ENCODE measurements around the gene AP4M1. TPM values are rescaled to one million over a fixed set of nuclear protein-coding genes. Genes with fewer than 3 reads are reported as not detected.

The AP4M1 gene
- total and polyA plus RNA-seq, 9 of the 15 experiments (the other 6 are each of a cell fraction or from before 2014, with no cell fraction given): 1.3 to 30.9 (median 14.1) TPM

DNA sequence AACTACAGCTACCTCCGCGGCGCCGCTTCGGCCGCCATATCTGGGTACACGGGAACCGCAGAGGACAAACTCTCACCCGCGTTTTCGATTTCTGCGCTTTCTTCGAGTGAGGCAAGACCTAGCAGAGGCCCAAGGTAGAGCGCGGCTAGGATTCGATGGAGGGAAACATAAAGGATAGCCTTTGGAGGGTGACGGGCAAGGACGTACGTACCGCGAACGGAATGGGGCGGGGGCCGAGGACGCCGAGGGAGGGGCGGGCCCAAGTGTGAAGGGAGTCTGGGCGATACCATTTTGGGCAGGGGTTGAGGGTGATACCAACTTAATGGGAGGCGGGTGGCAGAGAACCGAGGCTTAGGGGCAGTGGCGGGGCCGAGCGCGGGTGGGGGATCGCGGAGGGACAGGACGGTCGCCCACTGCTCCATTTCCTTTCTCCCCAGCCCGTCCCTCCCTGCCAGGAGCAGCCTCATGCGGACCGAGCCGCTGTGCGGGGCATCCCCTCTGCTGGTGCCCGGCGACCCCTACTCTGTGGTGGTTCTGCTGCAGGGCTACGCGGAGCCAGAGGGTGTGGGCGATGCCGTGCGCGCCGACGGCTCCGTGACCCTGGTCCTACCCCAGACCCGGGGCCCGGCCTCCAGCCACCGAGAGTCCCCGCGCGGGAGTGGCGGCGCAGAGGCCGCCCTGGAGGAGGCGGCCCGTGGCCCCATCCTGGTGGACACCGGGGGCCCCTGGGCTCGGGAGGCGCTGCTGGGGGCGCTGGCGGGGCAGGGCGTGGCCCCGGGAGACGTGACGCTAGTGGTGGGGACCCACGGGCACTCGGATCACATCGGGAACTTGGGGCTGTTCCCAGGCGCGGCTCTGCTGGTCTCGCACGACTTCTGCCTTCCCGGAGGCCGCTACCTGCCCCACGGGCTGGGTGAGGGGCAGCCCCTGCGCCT, 25.8 kb downstream of the AP4M1 start, which contains the start of gene MBLAC1 (continued):
- TF ChIP-seq, protein P1, sequence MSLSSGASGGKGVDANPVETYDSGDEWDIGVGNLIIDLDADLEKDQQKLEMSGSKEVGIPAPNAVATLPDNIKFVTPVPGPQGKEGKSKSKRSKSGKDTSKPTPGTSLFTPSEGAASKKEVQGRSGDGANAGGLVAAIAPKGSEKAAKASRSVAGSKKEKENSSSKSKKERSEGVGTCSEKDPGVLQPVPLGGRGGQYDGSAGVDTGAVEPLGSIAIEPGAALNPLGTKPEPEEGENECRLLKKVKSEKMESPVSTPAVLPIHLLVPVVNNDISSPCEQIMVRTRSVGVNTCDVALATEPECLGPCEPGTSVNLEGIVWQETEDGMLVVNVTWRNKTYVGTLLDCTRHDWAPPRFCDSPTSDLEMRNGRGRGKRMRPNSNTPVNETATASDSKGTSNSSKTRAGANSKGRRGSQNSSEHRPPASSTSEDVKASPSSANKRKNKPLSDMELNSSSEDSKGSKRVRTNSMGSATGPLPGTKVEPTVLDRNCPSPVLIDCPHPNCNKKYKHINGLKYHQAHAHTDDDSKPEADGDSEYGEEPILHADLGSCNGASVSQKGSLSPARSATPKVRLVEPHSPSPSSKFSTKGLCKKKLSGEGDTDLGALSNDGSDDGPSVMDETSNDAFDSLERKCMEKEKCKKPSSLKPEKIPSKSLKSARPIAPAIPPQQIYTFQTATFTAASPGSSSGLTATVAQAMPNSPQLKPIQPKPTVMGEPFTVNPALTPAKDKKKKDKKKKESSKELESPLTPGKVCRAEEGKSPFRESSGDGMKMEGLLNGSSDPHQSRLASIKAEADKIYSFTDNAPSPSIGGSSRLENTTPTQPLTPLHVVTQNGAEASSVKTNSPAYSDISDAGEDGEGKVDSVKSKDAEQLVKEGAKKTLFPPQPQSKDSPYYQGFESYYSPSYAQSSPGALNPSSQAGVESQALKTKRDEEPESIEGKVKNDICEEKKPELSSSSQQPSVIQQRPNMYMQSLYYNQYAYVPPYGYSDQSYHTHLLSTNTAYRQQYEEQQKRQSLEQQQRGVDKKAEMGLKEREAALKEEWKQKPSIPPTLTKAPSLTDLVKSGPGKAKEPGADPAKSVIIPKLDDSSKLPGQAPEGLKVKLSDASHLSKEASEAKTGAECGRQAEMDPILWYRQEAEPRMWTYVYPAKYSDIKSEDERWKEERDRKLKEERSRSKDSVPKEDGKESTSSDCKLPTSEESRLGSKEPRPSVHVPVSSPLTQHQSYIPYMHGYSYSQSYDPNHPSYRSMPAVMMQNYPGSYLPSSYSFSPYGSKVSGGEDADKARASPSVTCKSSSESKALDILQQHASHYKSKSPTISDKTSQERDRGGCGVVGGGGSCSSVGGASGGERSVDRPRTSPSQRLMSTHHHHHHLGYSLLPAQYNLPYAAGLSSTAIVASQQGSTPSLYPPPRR (CRISPR knock-in tag; IDR thresholded peaks at IDR 0.05; ENCODE audit: borderline replicate concordance): no peak
- TF ChIP-seq ZFP30 (CRISPR knock-in tag; IDR thresholded peaks at IDR 0.05; ENCODE audit: borderline replicate concordance): no peak
- peak; percentile 77 for TF ChIP-seq KDM5B (IDR thresholded peaks at IDR 0.05; ENCODE audit: insufficient replicate concordance, low read depth, low read length)
- TF ChIP-seq GABPB2 (CRISPR knock-in tag; conservative IDR thresholded peaks at IDR 0.05): no peak
- TF ChIP-seq MAZ (CRISPR knock-in tag; conservative IDR thresholded peaks at IDR 0.05 in 1 of 2, IDR thresholded peaks at IDR 0.05 in 1 of 2): peak; percentile 91 to 93
- no peak for TF ChIP-seq RAD21 (CRISPR knock-in tag; conservative IDR thresholded peaks at IDR 0.05 in 1 of 2, IDR thresholded peaks at IDR 0.05 in 1 of 2)
- TF ChIP-seq NR2C2 (CRISPR knock-in tag; IDR thresholded peaks at IDR 0.05): 0 out of 2 replicates have a peak, but pooled peaks have one; percentile 14
- no peak; the same call in 1 of the 2 replicates for TF ChIP-seq NR2C2 (tag; IDR thresholded peaks at IDR 0.05)
- peak; percentile 78; the same call in 1 of the 2 replicates for TF ChIP-seq ERF (CRISPR knock-in tag; IDR thresholded peaks at IDR 0.05)
- TF ChIP-seq, protein P2, sequence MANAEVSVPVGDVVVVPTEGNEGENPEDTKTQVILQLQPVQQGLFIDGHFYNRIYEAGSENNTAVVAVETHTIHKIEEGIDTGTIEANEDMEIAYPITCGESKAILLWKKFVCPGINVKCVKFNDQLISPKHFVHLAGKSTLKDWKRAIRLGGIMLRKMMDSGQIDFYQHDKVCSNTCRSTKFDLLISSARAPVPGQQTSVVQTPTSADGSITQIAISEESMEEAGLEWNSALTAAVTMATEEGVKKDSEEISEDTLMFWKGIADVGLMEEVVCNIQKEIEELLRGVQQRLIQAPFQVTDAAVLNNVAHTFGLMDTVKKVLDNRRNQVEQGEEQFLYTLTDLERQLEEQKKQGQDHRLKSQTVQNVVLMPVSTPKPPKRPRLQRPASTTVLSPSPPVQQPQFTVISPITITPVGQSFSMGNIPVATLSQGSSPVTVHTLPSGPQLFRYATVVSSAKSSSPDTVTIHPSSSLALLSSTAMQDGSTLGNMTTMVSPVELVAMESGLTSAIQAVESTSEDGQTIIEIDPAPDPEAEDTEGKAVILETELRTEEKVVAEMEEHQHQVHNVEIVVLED (CRISPR knock-in tag; IDR thresholded peaks at IDR 0.05): peak; percentile 88
- 0 out of 2 replicates have a peak, but pooled peaks have one; percentile 73 for TF ChIP-seq KLF6 (CRISPR knock-in tag; IDR thresholded peaks at IDR 0.05; ENCODE audit: borderline replicate concordance)
- TF ChIP-seq, protein P3, sequence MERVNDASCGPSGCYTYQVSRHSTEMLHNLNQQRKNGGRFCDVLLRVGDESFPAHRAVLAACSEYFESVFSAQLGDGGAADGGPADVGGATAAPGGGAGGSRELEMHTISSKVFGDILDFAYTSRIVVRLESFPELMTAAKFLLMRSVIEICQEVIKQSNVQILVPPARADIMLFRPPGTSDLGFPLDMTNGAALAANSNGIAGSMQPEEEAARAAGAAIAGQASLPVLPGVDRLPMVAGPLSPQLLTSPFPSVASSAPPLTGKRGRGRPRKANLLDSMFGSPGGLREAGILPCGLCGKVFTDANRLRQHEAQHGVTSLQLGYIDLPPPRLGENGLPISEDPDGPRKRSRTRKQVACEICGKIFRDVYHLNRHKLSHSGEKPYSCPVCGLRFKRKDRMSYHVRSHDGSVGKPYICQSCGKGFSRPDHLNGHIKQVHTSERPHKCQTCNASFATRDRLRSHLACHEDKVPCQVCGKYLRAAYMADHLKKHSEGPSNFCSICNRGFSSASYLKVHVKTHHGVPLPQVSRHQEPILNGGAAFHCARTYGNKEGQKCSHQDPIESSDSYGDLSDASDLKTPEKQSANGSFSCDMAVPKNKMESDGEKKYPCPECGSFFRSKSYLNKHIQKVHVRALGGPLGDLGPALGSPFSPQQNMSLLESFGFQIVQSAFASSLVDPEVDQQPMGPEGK (CRISPR knock-in tag; IDR thresholded peaks at IDR 0.05; ENCODE audit: borderline replicate concordance): no peak
- no peak for TF ChIP-seq HNRNPK (IDR thresholded peaks at IDR 0.05; ENCODE audit: low read depth, low read length, poor library complexity, severe bottlenecking)
- TF ChIP-seq POU5F1 (IDR thresholded peaks at IDR 0.05; ENCODE audit: borderline replicate concordance, low read depth, low read length, partially characterized antibody): no peak
- no peak for TF ChIP-seq LEF1 (IDR thresholded peaks at IDR 0.05)
- TF ChIP-seq NFXL1 (CRISPR knock-in tag; IDR thresholded peaks at IDR 0.05): no peak

Data from K562 (cell line).